ENCODE data around the gene SHLD1. TPM values are rescaled to one million over a fixed set of nuclear protein-coding genes. Genes with fewer than 3 reads are reported as not detected.
"Not testable (repeated sequence)": the region's sequence is repeated elsewhere in the genome, so short reads cannot be mapped to it uniquely, and the experiment has no call there.

SHLD1 gene
- total and polyA plus RNA-seq, 7 donors: 0.99 to 18.7 (median 5.4) TPM

- intact Hi-C loops (cut with DNase I): loop anchor here (5.0 kb wide), 1 partner anchor 77 kb away; no protein-coding TSS in a partner anchor
- Histone ChIP-seq H3K4me3 (no peak overlapping the region), H3K4me1 (peaks cover 0 to 40% (median 24%) of the 10 kb centered on the region in 4 donors), H3K27me3 (no peaks in the 10 kb centered on the region), H3K36me3 (no peaks in the 10 kb centered on the region), H3K9me3 (no peaks in the 10 kb centered on the region), H3K27ac (no peak overlapping the region)
- DNase-seq: no peak
- WGBS, 2 donors: 82 to 90% methylated on average over 1 of the region's 1 CpG
- TF ChIP-seq CTCF (IDR thresholded peaks at IDR 0.05) (no peak), POLR2A (IDR thresholded peaks at IDR 0.05) (no peak), POLR2AphosphoS5 (IDR thresholded peaks at IDR 0.05) (no peak), EP300 (IDR thresholded peaks at IDR 0.05) (no peak)
Observed at GRCh38 chr20:5734602-5735001, 15.6 kb upstream of the SHLD1 start.

- no peaks in the 10 kb centered on the region for H3K36me3 ChIP-seq
- H3K27me3 ChIP-seq: no peaks in the 10 kb centered on the region
- peaks cover 0 to 29% (median 16%) of the 10 kb centered on the region in 4 donors for H3K4me1 ChIP-seq
- no peak for TF ChIP-seq POLR2A (IDR thresholded peaks at IDR 0.05)
- no peak for TF ChIP-seq CTCF (IDR thresholded peaks at IDR 0.05)
- TF ChIP-seq EP300 (IDR thresholded peaks at IDR 0.05): no peak
- TF ChIP-seq POLR2AphosphoS5 (IDR thresholded peaks at IDR 0.05): peak in 1 of 4 donors; percentile 10
- 11 to 51% methylated on average over 3 of the region's 3 CpGs for WGBS, 2 donors
- no peak for DNase-seq
- H3K4me3 ChIP-seq: no peak overlapping the region
- H3K9me3 ChIP-seq: no peaks in the 10 kb centered on the region
- intact Hi-C loops (cut with DNase I): no loop called here
- peak overlapping the region in 2 of 4 donors; percentile 2 to 42 for H3K27ac ChIP-seq
Observed at GRCh38 chr20:5735845-5736510, 14.2 kb upstream of the SHLD1 start.

- intact Hi-C loops (cut with DNase I): no loop called here
- DNase-seq: no peak
- no peak for TF ChIP-seq EP300 (IDR thresholded peaks at IDR 0.05)
- no peak for TF ChIP-seq POLR2A (IDR thresholded peaks at IDR 0.05)
- no peak for TF ChIP-seq CTCF (IDR thresholded peaks at IDR 0.05)
- no peak for TF ChIP-seq POLR2AphosphoS5 (IDR thresholded peaks at IDR 0.05)
- Histone ChIP-seq H3K4me3 (no peak overlapping the region), H3K36me3 (no peaks in the 10 kb centered on the region), H3K9me3 (no peaks in the 10 kb centered on the region), H3K4me1 (peaks cover 0 to 13% (median 3%) of the 10 kb centered on the region in 4 donors), H3K27ac (no peak overlapping the region), H3K27me3 (no peaks in the 10 kb centered on the region)
- WGBS, 2 donors: 12 to 34% methylated on average over 3 of the region's 3 CpGs
Observed at GRCh38 chr20:5737619-5737953, 12.6 kb upstream of the SHLD1 start.

GRCh38 chr20:5737966-5738365, 12.2 kb upstream of the SHLD1 start:
- no peaks in the 10 kb centered on the region for H3K9me3 ChIP-seq
- H3K27ac ChIP-seq: no peak overlapping the region
- no peak for DNase-seq
- no peak overlapping the region for H3K4me3 ChIP-seq
- intact Hi-C loops (cut with DNase I): no loop called here
- no peaks in the 10 kb centered on the region for H3K27me3 ChIP-seq
- no peaks in the 10 kb centered on the region for H3K36me3 ChIP-seq
- 76 to 85% methylated on average over 3 of the region's 3 CpGs for WGBS, 2 donors
- peaks cover 0 to 9% (median 3%) of the 10 kb centered on the region in 4 donors for H3K4me1 ChIP-seq
- no peak for TF ChIP-seq POLR2AphosphoS5 (IDR thresholded peaks at IDR 0.05)
- no peak for TF ChIP-seq POLR2A (IDR thresholded peaks at IDR 0.05)
- no peak for TF ChIP-seq EP300 (IDR thresholded peaks at IDR 0.05)
- TF ChIP-seq CTCF (IDR thresholded peaks at IDR 0.05): no peak

GRCh38 chr20:5740643-5741042, 9.6 kb upstream of the SHLD1 start:
- H3K4me3 ChIP-seq; DNase-seq; H3K36me3 ChIP-seq; H3K27me3 ChIP-seq; H3K27ac ChIP-seq; intact Hi-C loops (cut with DNase I); H3K4me1 ChIP-seq; H3K9me3 ChIP-seq: not testable (repeated sequence)
- 92 to 96% methylated on average over 5 of the region's 5 CpGs for WGBS, 2 donors

All from sigmoid colon (tissue), 7 donors.